ENCODE measurements around the gene SIDT2.
"Not testable (repeated sequence)": the region's sequence is repeated elsewhere in the genome, so short reads cannot be mapped to it uniquely, and the experiment has no call there.

Gene SIDT2

GRCh38 chr11:117172724-117173421 is 5.7 kb upstream of the SIDT2 start:
- DNase-seq: no peak

GRCh38 chr11:117175104-117175503 is 3.4 kb upstream of the SIDT2 start:
- no peak for DNase-seq

- DNase-seq: no peak
These were observed 2.8 kb upstream of the SIDT2 start for GRCh38 chr11:117175781-117176180.

- no peak for DNase-seq
These were observed 2.4 kb upstream of the SIDT2 start for GRCh38 chr11:117176186-117176585.

GRCh38 chr11:117177534-117178209 is 871 bp upstream of the SIDT2 start:
- DNase-seq: no peak

- peak in 1 of 2 experiments; percentile 9 for DNase-seq
These were observed 781 bp downstream of the SIDT2 start for GRCh38 chr11:117179048-117179999.

GRCh38 chr11:117180020-117180419 is 1.5 kb downstream of the SIDT2 start:
- no peak for DNase-seq

GRCh38 chr11:117180661-117181585 is 2.4 kb downstream of the SIDT2 start:
- DNase-seq: peak; percentile 65 to 66

GRCh38 chr11:117181586-117182550 is 3.3 kb downstream of the SIDT2 start:
- no peak for DNase-seq

GRCh38 chr11:117182551-117182935 is 4.0 kb downstream of the SIDT2 start:
- DNase-seq: no peak

GRCh38 chr11:117183178-117183577 is 4.6 kb downstream of the SIDT2 start:
- not testable (repeated sequence) for DNase-seq

GRCh38 chr11:117183724-117184349 is 5.3 kb downstream of the SIDT2 start:
- DNase-seq: no peak

GRCh38 chr11:117185736-117186430 is 7.3 kb downstream of the SIDT2 start:
- DNase-seq: peak in 1 of 2 experiments; percentile 4

- DNase-seq: no peak
These were observed 7.9 kb downstream of the SIDT2 start for GRCh38 chr11:117186431-117186761.

GRCh38 chr11:117187007-117187406 is 8.5 kb downstream of the SIDT2 start:
- DNase-seq: no peak

GRCh38 chr11:117187428-117187798 is 8.9 kb downstream of the SIDT2 start:
- DNase-seq: no peak

- DNase-seq: no peak
These were observed 9.4 kb downstream of the SIDT2 start for GRCh38 chr11:117187799-117188481.

GRCh38 chr11:117188620-117189081 is 10.1 kb downstream of the SIDT2 start:
- DNase-seq: no peak

GRCh38 chr11:117189191-117189940 is 10.8 kb downstream of the SIDT2 start:
- no peak for DNase-seq

Measured in AML-193 (cell line).